ENCODE data around the gene CPB2. TPM values are rescaled to one million over a fixed set of nuclear protein-coding genes. Genes with fewer than 3 reads are reported as not detected.

The CPB2 gene
- total RNA-seq, 1 donor, result not detected

DNA sequence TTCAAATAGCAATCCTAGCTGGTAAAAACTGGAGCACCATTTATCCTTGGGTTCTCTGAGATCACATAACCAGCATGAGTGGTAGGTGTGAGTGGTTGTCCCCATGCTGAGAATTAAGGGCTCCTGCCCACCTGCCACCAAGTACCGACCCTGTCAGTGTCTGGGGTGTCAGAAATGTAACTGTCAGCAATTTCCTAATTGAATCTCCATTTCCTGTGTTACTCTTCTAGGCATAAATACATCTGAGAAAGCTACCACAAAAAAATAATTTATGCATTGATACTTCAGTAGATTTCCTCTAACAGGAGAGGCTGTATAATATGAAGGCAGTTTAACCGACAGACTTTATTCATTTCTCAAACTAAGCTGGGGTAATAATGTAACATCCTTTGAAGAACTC, 25.1 kb downstream of the CPB2 start:
- H3K27me3 ChIP-seq (ENCODE audit: insufficient read depth, low read length), result no peaks in the 10 kb centered on the region

DNA sequence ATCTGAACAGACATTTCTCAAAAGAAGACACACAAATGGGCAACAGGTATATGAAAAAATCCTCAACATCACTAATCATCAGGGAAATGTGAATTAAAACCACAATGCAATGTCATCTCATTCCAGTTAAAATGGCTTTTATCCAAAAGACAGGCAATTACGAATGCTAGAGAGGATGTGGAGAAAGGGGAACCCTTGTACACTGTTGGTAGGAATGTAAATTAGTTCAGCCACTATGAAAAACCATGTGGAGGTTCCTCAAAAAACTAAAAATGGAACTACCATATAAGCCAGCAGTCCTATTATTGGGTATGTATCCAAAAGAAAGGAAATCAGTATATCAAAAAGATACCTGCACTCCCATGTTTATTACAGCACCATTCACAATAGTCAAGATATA, 27.6 kb downstream of the CPB2 start:
- H3K36me3 ChIP-seq (ENCODE audit: insufficient read depth, low read length), result no peaks in the 10 kb centered on the region
- H3K79me2 ChIP-seq (ENCODE audit: insufficient read depth, low read length), result no peaks in the 10 kb centered on the region
- H3K9me3 ChIP-seq (ENCODE audit: low read depth, low read length), result no peaks in the 10 kb centered on the region
- DNase-seq (ENCODE audit: insufficient read length, low spot score, missing footprints), result no peak
- H3K4me2 ChIP-seq (ENCODE audit: insufficient read depth, low read length), result no peak overlapping the region
- H3K4me3 ChIP-seq (ENCODE audit: insufficient read depth, low read length), result no peak overlapping the region
- H3K27ac ChIP-seq (ENCODE audit: low read depth, low read length), result no peak overlapping the region
- TF ChIP-seq, protein P1, sequence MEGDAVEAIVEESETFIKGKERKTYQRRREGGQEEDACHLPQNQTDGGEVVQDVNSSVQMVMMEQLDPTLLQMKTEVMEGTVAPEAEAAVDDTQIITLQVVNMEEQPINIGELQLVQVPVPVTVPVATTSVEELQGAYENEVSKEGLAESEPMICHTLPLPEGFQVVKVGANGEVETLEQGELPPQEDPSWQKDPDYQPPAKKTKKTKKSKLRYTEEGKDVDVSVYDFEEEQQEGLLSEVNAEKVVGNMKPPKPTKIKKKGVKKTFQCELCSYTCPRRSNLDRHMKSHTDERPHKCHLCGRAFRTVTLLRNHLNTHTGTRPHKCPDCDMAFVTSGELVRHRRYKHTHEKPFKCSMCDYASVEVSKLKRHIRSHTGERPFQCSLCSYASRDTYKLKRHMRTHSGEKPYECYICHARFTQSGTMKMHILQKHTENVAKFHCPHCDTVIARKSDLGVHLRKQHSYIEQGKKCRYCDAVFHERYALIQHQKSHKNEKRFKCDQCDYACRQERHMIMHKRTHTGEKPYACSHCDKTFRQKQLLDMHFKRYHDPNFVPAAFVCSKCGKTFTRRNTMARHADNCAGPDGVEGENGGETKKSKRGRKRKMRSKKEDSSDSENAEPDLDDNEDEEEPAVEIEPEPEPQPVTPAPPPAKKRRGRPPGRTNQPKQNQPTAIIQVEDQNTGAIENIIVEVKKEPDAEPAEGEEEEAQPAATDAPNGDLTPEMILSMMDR (IDR thresholded peaks at IDR 0.05; ENCODE audit: extremely low read depth, low read depth, low read length), result no peak
- no peaks in the 10 kb centered on the region for H4K20me1 ChIP-seq (ENCODE audit: insufficient read depth, low read length)
- H3K27me3 ChIP-seq (ENCODE audit: insufficient read depth, low read length), result no peaks in the 10 kb centered on the region
- no peak overlapping the region for H2AFZ ChIP-seq (ENCODE audit: low read length)
- H3K4me1 ChIP-seq (ENCODE audit: insufficient read depth, low read length), result no peaks in the 10 kb centered on the region

More for the DNA sequence above, 25.1 kb downstream of the CPB2 start:
- Histone ChIP-seq H3K27ac (ENCODE audit: low read depth, low read length) (no peak overlapping the region), H3K79me2 (ENCODE audit: insufficient read depth, low read length) (no peaks in the 10 kb centered on the region), H3K9me3 (ENCODE audit: low read depth, low read length) (no peaks in the 10 kb centered on the region), H3K36me3 (ENCODE audit: insufficient read depth, low read length) (no peaks in the 10 kb centered on the region), H4K20me1 (ENCODE audit: insufficient read depth, low read length) (no peaks in the 10 kb centered on the region), H3K4me3 (ENCODE audit: insufficient read depth, low read length) (no peak overlapping the region), H3K4me2 (ENCODE audit: insufficient read depth, low read length) (no peak overlapping the region), H2AFZ (ENCODE audit: low read length) (no peak overlapping the region), H3K4me1 (ENCODE audit: insufficient read depth, low read length) (no peaks in the 10 kb centered on the region)
- TF ChIP-seq, protein P1 (IDR thresholded peaks at IDR 0.05; ENCODE audit: extremely low read depth, low read depth, low read length), result no peak
- DNase-seq (ENCODE audit: insufficient read length, low spot score, missing footprints), result no peak

DNA sequence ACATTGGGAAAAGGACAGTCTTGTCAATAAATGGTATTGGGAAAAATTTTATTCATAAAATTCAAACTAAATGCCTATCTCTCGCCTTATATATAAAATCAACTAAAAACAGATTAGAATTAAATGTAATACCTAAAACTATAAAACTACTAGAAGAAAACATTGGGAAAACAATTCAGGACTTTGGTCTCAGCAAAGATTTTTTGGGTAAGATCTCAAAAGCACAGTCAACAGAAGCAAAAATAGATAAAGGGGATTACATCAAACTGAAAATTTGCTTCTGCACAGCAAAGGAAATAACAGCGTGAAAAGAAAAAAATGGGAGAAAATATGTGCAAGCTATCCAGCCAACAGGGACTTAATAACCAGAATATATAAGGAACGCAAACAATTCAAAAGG, 28.0 kb downstream of the CPB2 start:
- Histone ChIP-seq H4K20me1 (ENCODE audit: insufficient read depth, low read length) (no peaks in the 10 kb centered on the region), H3K4me1 (ENCODE audit: insufficient read depth, low read length) (no peaks in the 10 kb centered on the region), H3K36me3 (ENCODE audit: insufficient read depth, low read length) (no peaks in the 10 kb centered on the region), H3K27ac (ENCODE audit: low read depth, low read length) (no peak overlapping the region), H3K79me2 (ENCODE audit: insufficient read depth, low read length) (no peaks in the 10 kb centered on the region), H2AFZ (ENCODE audit: low read length) (no peak overlapping the region), H3K27me3 (ENCODE audit: insufficient read depth, low read length) (no peaks in the 10 kb centered on the region), H3K4me2 (ENCODE audit: insufficient read depth, low read length) (no peak overlapping the region), H3K4me3 (ENCODE audit: insufficient read depth, low read length) (no peak overlapping the region), H3K9me3 (ENCODE audit: low read depth, low read length) (no peaks in the 10 kb centered on the region)
- TF ChIP-seq, protein P1 (IDR thresholded peaks at IDR 0.05; ENCODE audit: extremely low read depth, low read depth, low read length), result no peak
- no peak for DNase-seq (ENCODE audit: insufficient read length, low spot score, missing footprints)

DNA sequence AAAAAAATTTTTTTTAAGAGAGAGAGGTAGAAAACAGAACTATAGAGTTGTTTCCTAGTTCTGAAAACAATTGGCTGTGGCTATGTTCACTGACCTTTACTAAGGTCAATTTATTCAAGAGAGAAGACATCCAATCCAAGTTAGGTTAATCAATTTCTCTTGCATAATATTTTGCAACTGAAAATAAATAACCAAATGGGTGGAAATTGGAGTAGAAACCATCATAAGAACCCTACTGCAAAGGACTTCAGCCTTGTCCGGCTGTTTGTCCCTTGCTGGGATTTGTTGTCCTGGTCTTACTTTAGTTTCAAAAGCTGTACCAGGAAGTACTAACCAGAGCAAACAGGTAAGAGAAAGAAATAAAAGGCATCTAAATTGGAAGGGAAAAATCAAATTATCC, 29.0 kb downstream of the CPB2 start:
- no peak overlapping the region for H2AFZ ChIP-seq (ENCODE audit: low read length)
- H3K27ac ChIP-seq (ENCODE audit: low read depth, low read length), result no peak overlapping the region
- H3K4me3 ChIP-seq (ENCODE audit: insufficient read depth, low read length), result no peak overlapping the region
- no peak overlapping the region for H3K4me2 ChIP-seq (ENCODE audit: insufficient read depth, low read length)
- H3K79me2 ChIP-seq (ENCODE audit: insufficient read depth, low read length), result no peaks in the 10 kb centered on the region
- no peaks in the 10 kb centered on the region for H4K20me1 ChIP-seq (ENCODE audit: insufficient read depth, low read length)
- TF ChIP-seq, protein P1 (IDR thresholded peaks at IDR 0.05; ENCODE audit: extremely low read depth, low read depth, low read length), result no peak
- no peaks in the 10 kb centered on the region for H3K9me3 ChIP-seq (ENCODE audit: low read depth, low read length)
- H3K4me1 ChIP-seq (ENCODE audit: insufficient read depth, low read length), result no peaks in the 10 kb centered on the region
- H3K36me3 ChIP-seq (ENCODE audit: insufficient read depth, low read length), result no peaks in the 10 kb centered on the region
- DNase-seq (ENCODE audit: insufficient read length, low spot score, missing footprints), result no peak
- H3K27me3 ChIP-seq (ENCODE audit: insufficient read depth, low read length), result no peaks in the 10 kb centered on the region

Data from osteoblast (primary cell).